ENCODE results near the gene COL26A1.
A peak's percentile ranks its signal among the peaks of the same experiment; 100 is the strongest.

Gene COL26A1

GRCh38 chr7:101537205-101537604 is 174.5 kb downstream of the COL26A1 start:
- no peak for DNase-seq

DNA sequence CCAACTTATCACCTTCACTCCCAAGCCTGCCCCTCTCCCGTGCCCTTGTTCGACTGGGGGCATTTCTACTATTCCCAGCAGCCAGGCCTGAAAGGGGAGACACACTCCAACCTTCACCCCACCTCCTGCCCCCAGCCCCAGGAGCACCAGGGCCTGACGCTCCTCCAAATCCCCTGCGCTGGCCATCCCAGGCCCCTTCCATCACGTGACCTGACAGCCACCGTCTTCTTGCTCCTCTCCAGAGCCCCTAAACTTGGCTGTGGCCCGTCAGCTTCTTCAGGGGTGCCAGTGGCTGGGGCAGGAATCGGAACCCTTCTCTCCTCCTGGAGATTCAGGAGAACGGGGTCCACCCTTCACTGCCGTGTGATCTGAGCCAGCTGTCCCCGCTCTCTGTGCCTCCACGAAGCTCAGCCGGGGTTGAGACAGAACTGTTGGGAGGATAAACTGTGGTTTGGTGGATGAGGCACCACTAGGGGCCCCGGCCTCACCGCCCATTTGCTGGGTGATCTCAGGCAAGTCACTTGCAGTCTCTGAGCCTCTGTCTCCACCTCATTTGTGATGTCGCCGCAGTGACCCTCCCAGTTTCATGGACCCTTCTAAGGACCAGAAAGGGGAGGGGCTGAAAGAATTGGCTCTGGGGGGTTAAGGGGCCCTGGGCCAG is 175.4 kb downstream of the COL26A1 start:
- no peak for DNase-seq

DNA sequence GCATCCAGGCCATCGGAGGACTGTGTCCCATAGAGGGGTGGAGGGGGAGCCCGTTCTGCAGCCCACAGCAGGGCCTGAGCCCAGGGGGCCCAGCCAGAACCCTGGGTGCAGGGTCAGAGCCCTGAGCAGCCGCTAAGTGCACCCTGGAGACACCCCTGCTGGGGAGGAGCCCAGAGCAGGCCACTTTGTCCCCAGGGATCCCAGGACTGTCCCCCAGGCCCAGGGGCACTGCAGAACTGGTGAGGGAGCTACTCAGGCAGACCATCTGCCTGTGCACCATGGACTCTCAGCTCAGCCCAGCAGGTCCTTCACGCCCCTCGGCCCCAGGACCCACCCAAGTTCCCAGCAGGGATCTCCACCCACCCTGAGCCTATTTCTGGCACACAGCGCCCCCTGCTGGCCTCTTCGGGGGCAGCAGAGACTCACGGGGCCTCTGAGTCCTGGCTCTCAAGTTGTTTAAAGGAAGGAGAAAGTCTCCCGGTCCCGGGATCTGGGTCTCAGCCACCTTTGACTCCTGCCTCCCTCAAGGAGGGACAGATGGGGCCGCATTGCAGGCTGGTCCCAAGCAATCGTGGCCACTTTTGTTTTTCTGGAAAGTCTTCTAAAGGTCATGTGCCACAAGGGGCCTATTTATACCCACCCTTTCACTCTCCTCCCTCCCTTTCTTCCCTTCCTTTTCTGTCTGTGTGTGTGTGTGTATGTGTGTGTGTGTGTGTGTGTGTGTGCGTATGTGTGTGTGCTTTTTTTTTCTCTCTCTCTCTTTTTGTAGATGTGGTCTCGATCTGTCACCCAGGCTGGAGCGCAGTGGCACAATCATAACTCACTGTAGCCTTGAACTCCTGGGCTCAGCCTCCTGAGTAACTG is 176.2 kb downstream of the COL26A1 start:
- peak; percentile 71 for DNase-seq

- no peak for DNase-seq
Observed at GRCh38 chr7:101539784-101540183, 177.1 kb downstream of the COL26A1 start.

DNA sequence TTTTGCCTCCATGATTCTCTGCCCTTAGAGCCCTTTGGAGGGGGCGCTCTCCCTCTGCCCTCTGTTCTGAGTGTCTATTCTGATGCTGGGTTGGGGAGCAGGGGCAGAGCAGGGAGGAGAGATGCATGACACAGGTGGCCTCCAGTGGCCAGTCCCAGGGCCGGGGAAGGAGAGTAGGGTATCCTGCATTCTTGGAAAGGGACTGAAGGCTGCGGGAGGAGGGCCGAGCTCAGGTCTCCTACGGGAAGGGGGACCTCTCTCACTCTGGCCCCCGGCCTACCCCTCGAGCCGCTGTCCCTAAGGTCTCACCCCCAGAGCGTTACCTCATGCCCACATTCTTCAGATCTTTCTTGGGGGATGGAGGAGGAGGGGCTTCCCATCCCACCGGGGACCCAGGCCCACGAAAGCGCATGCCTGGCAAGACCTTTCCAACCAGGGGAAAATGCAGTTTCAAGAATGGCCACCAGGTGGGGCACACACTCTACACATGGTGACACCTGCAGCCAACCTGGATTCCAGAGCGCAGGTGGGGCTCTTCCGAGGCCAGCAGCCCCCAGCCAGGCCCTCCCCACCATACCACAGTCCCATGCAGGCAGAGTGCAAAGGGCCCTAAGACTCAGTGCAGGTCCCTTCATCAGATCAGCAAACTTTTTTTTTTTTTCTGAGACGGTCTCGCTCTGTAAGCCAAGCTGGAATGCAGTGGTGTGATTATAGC is 180.0 kb downstream of the COL26A1 start:
- DNase-seq = peak; percentile 85

DNA sequence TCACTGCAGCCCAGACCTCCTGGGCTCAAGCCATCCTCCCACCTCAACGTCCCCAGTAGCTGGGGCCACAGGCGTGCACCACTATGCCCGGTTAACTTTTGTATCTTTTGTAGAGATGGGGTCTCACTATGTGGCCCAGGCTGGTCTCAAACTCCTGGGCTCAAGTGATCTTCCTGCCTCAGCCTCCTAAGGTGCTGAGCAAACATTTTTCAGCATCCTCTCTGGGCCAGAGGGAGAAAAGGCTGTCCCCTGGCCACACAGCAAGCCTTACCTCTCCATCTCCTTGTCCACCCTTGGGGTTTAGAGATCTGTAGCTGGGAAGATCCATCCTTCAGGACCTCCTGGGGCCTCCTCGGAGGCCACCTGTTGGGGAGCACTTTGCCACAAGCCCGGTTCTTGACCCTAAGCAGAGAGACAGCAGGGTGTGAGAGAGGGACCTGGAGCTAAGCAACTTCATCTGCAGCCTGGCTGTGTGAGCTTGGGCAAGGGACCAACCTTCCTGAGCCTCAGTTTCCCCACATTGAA is 180.6 kb downstream of the COL26A1 start:
- DNase-seq = no peak

- no peak for DNase-seq
Observed at GRCh38 chr7:101543846-101544245, 181.2 kb downstream of the COL26A1 start.

DNA sequence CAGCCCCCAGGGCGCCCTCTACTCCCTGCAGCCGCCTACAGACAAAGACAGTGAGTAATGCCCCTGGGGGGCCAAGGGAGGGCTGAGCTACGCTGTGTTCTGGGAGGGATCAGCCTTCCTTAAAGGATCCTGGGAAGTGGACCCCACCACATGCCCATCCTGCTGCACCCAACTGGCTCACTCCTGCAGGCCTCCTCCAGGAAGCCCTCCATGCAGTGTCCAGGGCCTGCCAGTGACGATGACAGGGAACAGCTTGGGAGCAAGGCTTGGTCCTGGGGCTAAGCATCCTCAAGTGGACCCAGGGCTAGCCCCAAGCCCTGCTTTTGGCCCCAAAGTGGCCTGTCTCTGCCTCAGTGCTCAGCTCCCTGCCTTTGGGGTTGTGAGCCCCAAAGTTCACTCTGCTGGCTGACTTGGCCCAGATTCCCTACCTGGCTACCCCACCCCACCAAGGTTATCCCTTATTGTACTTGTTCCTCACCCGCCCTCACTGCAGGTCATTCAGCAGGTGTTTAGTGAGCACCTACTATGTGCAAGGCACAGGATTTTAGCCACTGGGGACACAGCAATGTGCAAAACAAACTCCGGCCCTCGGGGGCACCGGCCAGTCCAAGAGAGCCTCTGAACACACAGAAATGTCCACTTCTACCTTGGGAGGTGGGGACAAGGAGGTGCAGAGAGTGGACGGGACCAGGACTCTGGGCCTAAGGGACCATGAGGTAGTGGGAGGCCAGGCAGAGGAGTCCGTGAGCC is 182.9 kb downstream of the COL26A1 start:
- DNase-seq = no peak

DNA sequence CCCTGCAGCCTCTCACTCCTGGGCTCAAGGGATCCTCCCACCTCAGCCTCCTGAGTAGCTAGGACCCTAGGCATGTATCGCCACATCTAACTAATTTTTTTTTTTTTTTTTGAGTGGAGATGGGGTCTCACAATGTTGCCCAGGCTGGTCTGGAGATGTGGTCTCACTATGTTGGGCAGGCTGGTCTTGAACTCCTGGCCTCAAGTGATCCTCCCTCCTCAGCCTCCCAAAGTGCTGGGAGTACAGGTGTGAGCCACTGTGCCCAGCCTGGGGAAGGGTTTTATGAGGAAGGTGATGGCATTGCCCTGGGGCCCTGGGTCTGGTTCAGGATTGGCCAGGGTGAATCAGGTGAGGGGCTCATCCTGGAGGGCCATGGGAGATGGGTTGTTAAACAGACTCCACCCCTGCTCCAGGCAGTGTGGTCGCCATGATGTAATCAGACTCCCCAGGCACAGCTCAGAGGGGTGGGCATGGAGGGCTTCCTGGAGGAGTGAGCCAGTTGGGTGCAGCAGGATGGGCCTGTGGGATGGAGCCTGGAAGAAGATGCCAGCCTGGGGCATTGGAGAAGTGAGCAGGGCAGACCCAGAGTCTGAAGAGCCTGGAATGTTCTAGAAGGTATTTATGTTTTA is 183.7 kb downstream of the COL26A1 start:
- no peak for DNase-seq

- DNase-seq = no peak
Observed at GRCh38 chr7:101547022-101547915, 184.6 kb downstream of the COL26A1 start.

GRCh38 chr7:101547916-101548661 is 185.4 kb downstream of the COL26A1 start:
- no peak for DNase-seq

DNA sequence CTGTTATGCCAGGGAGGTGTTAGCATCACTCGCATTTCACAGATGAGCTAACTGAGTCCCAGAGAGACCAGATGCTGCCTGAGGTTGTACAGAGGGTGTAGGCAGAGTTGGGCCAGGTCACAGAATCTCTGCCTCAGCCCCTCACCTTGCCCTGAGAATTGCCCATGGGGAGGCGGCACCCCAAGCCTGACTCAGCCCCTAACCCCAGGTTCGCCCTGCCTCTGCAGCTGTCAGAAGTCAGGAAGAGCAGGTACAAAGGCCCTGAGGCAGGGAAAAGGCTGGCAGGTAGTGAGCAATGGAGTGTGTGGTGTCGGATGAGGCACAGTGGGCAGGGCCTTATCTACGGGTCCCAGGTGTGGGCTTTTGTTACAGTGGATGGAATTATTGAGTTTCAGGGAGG is 187.1 kb downstream of the COL26A1 start:
- DNase-seq = no peak

DNA sequence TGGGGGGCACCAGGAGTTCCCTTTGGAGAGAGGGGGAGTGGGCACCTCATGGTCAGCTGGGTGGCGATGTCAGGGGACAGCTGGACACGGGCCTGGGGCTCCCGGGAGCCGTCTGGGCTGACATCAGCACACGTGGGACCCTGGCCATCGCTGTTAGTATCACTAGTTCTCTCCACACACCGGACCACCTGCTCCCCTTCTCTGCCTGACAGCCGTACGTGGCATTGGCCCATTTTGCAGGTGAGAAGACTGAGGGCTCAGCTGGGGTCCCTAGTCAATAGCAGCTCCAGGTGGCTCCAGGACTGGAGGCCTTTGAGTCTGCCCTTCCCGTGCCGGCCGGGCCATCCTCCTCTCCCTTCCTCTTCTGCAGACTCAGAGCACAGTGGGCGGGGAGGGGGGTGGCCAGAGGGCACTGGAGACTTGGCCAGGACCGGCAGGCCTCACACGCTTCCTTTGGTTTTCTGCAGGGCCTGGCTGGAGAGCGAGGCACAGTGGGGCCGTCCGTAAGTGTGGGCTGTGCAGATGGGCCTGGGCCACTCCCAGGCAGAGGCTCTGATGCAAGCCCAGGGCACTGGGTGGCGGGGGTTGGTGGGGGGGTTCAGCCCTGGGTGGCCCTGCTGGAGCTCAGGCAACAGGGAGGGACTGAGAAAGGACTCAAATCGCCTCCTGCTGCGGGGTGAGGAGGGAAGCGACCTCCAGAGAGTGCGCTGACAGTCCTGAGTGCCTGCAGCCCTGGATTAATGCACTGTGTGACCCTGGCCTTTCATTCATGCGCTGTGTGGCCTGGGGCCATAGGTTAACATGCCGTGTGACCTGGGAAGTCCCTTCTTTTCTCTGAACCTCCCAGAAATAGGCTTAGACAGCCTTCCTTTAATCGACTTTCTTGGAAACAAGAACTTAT is 188.2 kb downstream of the COL26A1 start:
- no peak for DNase-seq

GRCh38 chr7:101553018-101553770 is 190.5 kb downstream of the COL26A1 start:
- DNase-seq = no peak

DNA sequence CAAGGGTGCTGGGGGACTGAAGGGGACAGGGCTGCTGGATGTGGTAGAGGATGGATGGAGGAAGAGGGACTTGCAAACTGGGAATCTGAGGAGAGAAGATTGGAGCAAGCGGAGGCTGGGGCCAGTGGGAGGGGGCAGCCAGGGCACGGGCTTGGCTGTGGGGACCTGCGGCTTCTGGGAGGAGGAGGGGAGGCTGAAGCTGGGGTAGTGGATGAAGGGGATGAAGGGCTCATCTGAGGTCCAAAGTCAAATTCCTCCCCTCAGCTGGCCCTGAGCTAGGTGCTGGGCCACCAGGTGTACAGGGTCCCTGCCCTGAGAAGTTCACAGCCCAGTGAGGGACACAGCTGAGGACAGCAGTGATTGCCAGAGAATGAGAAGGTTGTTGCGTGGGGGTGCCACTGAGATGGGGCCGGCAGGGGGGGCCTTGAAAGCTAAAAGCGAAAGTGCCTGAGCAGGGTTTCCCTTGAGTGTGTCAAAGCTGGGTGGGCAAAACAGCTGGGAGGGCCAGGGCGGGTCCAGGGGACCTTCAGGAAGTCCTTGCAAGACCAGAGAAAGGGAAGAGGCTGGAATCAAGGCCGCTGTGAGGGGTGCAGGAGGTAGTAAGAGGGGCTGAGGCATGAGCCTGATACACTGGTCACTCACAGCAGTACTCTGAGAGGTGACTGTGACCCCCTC is 191.2 kb downstream of the COL26A1 start:
- no peak for DNase-seq

DNA sequence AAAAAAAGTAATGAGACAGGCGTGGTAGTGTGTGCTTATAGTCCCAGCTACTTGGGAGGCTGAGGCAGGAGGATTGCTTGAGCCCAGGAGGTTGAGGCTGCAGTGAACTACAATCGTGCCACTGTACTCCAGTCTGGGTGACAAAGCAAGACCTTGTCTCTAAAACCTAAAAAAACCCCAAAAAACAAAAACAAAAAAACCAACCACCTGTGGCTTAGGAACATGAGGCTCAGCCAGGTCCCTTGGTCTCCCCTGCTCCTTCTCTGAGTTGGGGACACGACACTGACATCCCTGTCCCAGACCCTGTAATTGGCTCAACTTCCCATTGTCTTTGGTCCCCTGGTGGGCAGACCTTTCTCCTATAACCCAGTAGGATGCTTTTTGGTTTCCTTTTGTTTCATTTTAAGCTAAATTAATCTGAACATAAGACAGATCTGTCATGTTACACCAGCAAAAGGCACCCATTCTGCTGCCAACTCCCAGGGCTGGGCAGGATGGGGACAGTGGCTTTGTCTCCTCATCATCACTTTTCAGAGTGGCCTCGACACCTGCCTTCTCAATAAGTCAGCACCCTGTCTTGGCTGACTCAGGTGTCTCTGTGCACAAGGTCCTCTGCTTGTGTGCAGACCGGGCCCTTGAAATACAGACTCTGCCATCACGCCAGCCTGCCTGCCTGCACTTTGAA is 192.1 kb downstream of the COL26A1 start:
- DNase-seq = no peak

DNA sequence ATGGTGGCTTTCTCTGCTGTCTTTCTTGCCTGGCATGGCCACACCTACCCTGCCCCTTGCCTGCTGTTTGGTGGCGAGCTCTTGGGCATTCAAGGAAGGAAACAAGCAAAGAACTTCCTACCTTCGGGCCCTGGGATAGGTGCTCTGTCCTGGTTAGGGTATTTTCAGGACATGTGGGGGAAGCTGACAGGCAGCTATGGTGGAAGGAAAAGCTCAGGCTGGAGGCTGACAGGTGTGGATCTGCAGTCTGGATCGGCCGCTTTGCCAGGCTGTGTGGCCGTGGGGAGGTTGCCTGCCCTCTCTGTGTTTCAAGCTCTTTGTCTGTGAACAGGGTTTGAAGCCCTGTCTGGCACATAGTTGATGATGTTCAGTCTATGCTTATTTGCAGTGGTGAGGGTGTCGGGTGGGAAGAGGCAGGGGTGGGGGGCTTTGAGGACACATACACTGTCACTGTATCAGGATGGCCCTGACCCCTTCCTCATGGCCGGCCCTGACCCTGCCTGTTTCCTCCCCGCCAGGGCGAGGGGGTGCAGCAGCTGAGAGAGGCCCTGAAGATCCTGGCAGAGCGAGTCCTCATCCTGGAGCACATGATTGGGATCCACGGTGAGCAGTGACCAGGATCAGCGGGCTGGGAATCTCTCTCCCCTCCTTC is 192.7 kb downstream of the COL26A1 start:
- DNase-seq = no peak

Measured in stimulated activated CD4-positive, alpha-beta T cell treated with anti-CD3 and anti-CD28 coated beads, Interleukin-2, amount 100 ng/mL, for 24 hours (primary cell).